PFSK-1 (cell line): Measurements from ENCODE around the gene AJUBA.

Experiments used
- FOXP2 ChIP-seq: optimal IDR thresholded peaks from 2 replicates; pipeline ENCODE3; 2011; ENCODE audit warnings: borderline replicate concordance, control low read depth, inconsistent platforms; ENCODE audit not compliant: insufficient read depth; ENCODE audit errors: extremely low read length, extremely low read depth
- POLR2AphosphoS5 ChIP-seq: IDR thresholded peaks from 2 replicates; pipeline ENCODE4 v1.6.1; 2012; ENCODE audit warnings: low read depth, mild to moderate bottlenecking, control low read depth, low read length, moderate library complexity
- SIN3A ChIP-seq: IDR thresholded peaks from 2 replicates; pipeline ENCODE4 v1.6.1; 2012; ENCODE audit warnings: mild to moderate bottlenecking, low read length, moderate library complexity, borderline replicate concordance; ENCODE audit not compliant: insufficient read depth
- TAF1 ChIP-seq: IDR thresholded peaks from 2 replicates; pipeline ENCODE4 v1.6.1; 2012; ENCODE audit warnings: low read length, control low read depth, borderline replicate concordance; ENCODE audit not compliant: insufficient read depth
- TF ChIP-seq, protein P1 (sequence below), 2 experiments: IDR thresholded peaks; 2 replicates each; pipeline versions ENCODE4 v1.6.1 to v1.8.0; 2011 to 2012; ENCODE audit warnings: low read depth in 2 of 2, low read length in 2 of 2, control low read depth in 1 of 2, inconsistent platforms in 1 of 2, mild to moderate bottlenecking in 1 of 2, moderate library complexity in 1 of 2; ENCODE audit not compliant: insufficient read depth in 1 of 2

The AJUBA gene

DNA sequence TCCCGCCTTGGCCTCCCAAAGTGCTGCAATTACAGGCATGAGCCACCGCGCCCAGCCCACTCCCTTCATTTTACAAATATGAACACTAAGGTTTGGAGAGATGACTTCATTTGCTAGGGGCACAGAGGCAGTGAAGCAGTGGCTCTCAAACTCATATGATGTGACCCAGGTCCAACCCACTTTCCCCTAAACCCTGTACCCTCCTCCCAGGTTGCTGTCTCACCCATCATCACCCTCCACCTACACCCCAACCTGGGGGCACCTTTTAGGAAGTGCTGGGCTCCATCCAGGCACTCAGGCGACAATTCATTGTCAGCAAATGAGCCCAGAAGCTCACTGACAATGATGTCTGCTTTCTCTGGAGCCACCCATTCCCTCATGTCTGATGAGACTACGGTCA is 58.6 kb downstream of the AJUBA start:
- TF ChIP-seq POLR2AphosphoS5 (no peak), FOXP2 (no peak), SIN3A (no peak), TAF1 (no peak)
- TF ChIP-seq, protein P1, sequence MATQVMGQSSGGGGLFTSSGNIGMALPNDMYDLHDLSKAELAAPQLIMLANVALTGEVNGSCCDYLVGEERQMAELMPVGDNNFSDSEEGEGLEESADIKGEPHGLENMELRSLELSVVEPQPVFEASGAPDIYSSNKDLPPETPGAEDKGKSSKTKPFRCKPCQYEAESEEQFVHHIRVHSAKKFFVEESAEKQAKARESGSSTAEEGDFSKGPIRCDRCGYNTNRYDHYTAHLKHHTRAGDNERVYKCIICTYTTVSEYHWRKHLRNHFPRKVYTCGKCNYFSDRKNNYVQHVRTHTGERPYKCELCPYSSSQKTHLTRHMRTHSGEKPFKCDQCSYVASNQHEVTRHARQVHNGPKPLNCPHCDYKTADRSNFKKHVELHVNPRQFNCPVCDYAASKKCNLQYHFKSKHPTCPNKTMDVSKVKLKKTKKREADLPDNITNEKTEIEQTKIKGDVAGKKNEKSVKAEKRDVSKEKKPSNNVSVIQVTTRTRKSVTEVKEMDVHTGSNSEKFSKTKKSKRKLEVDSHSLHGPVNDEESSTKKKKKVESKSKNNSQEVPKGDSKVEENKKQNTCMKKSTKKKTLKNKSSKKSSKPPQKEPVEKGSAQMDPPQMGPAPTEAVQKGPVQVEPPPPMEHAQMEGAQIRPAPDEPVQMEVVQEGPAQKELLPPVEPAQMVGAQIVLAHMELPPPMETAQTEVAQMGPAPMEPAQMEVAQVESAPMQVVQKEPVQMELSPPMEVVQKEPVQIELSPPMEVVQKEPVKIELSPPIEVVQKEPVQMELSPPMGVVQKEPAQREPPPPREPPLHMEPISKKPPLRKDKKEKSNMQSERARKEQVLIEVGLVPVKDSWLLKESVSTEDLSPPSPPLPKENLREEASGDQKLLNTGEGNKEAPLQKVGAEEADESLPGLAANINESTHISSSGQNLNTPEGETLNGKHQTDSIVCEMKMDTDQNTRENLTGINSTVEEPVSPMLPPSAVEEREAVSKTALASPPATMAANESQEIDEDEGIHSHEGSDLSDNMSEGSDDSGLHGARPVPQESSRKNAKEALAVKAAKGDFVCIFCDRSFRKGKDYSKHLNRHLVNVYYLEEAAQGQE (IDR thresholded peaks at IDR 0.05; ENCODE audit: insufficient read depth in 1 of 2, low read depth in 2 of 2, low read length in 2 of 2) = no peak

DNA sequence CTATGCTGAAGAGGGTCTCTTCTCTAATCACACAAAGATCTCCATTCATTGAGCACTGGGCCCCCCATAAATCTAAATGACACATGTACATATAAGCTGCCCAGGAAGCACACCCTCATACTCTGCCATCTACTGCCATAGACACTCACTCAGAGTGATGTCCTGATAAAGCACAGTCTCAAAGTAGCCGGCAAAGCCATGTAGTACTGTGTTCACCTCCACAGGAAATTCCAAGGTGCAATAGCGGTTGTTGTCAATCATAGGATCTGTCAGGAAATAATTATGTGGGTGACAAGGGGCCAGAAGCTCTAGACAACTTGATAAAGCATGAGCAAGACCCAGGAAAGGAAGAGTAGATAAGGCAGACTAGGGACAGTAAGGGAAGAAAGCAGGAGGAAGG is 60.1 kb downstream of the AJUBA start:
- TF ChIP-seq SIN3A (no peak), FOXP2 (no peak), POLR2AphosphoS5 (no peak)
